ENCODE results near the gene ESRP2.

The ESRP2 gene

GRCh38 chr16:68200088-68200783, 35.7 kb downstream of the ESRP2 start:
- no peak for DNase-seq
- TF ChIP-seq POLR2A (IDR thresholded peaks at IDR 0.05; ENCODE audit: low read length) (no peak), GATA1 (IDR thresholded peaks at IDR 0.05; ENCODE audit: low read depth, low read length) (no peak)

- TF ChIP-seq GATA1 (IDR thresholded peaks at IDR 0.05; ENCODE audit: low read depth, low read length) (no peak), POLR2A (IDR thresholded peaks at IDR 0.05; ENCODE audit: low read length) (no peak)
- DNase-seq, result no peak
Observed at GRCh38 chr16:68197250-68197649, 38.7 kb downstream of the ESRP2 start.

GRCh38 chr16:68194251-68194650, 41.7 kb downstream of the ESRP2 start:
- TF ChIP-seq GATA1 (IDR thresholded peaks at IDR 0.05; ENCODE audit: low read depth, low read length) (no peak), POLR2A (IDR thresholded peaks at IDR 0.05; ENCODE audit: low read length) (no peak)
- DNase-seq, result no peak

- TF ChIP-seq POLR2A (IDR thresholded peaks at IDR 0.05; ENCODE audit: low read length) (no peak), GATA1 (IDR thresholded peaks at IDR 0.05; ENCODE audit: low read depth, low read length) (no peak)
- DNase-seq, result no peak
Observed at GRCh38 chr16:68190736-68191510, 45.0 kb downstream of the ESRP2 start.

GRCh38 chr16:68190081-68190480, 45.8 kb downstream of the ESRP2 start:
- peak in 1 of 2 experiments; percentile 16 for DNase-seq

GRCh38 chr16:68188170-68188569, 47.8 kb downstream of the ESRP2 start:
- no peak for TF ChIP-seq GATA1 (IDR thresholded peaks at IDR 0.05; ENCODE audit: low read depth, low read length)
- TF ChIP-seq POLR2A (IDR thresholded peaks at IDR 0.05; ENCODE audit: low read length), result no peak
- no peak for DNase-seq

More at GRCh38 chr16:68190081-68190480, 45.8 kb downstream of the ESRP2 start:
- TF ChIP-seq GATA1 (IDR thresholded peaks at IDR 0.05; ENCODE audit: low read depth, low read length) (no peak), POLR2A (IDR thresholded peaks at IDR 0.05; ENCODE audit: low read length) (no peak)

- DNase-seq, result peak in 1 of 2 experiments; percentile 19
- TF ChIP-seq POLR2A (IDR thresholded peaks at IDR 0.05; ENCODE audit: low read length) (no peak), GATA1 (IDR thresholded peaks at IDR 0.05; ENCODE audit: low read depth, low read length) (no peak)
Observed at GRCh38 chr16:68187505-68187904, 48.4 kb downstream of the ESRP2 start.

- DNase-seq, result no peak
- no peak for TF ChIP-seq GATA1 (IDR thresholded peaks at IDR 0.05; ENCODE audit: low read depth, low read length)
- TF ChIP-seq POLR2A (IDR thresholded peaks at IDR 0.05; ENCODE audit: low read length), result no peak
Observed at GRCh38 chr16:68186877-68187276, 49.0 kb downstream of the ESRP2 start.

- no peak for TF ChIP-seq GATA1 (IDR thresholded peaks at IDR 0.05; ENCODE audit: low read depth, low read length)
- TF ChIP-seq POLR2A (IDR thresholded peaks at IDR 0.05; ENCODE audit: low read length), result no peak
Observed at GRCh38 chr16:68183046-68183445, 52.9 kb downstream of the ESRP2 start.

GRCh38 chr16:68179855-68180254, 56.1 kb downstream of the ESRP2 start:
- TF ChIP-seq GATA1 (IDR thresholded peaks at IDR 0.05; ENCODE audit: low read depth, low read length) (no peak), POLR2A (IDR thresholded peaks at IDR 0.05; ENCODE audit: low read length) (no peak)
- DNase-seq, result no peak

More at GRCh38 chr16:68183046-68183445, 52.9 kb downstream of the ESRP2 start:
- DNase-seq, result no peak

- TF ChIP-seq GATA1 (IDR thresholded peaks at IDR 0.05; ENCODE audit: low read depth, low read length) (no peak), POLR2A (IDR thresholded peaks at IDR 0.05; ENCODE audit: low read length) (no peak)
- no peak for DNase-seq
Observed at GRCh38 chr16:68179196-68179795, 56.6 kb downstream of the ESRP2 start.
